GM10248 (cell line): ENCODE measurements around the gene RNF167.

Experiments used
- CTCF ChIA-PET: fragments of 300-600 bp; sonication (Branson Sonifier 250); formaldehyde crosslinking; extraction: SDS; loops from one replicate; lab custom pipeline; 2021; ENCODE audit warnings: antibody characterized with exemption; lab: Yijun Ruan, JAX
- POLR2A ChIA-PET: fragments of 350-650 bp; sonication (Branson Sonifier 250); formaldehyde crosslinking; extraction: SDS; loops from one replicate; lab custom pipeline; 2020; ENCODE audit warnings: antibody characterized with exemption; lab: Yijun Ruan, JAX
- DNase-seq: peaks from one replicate; pipeline ENCODE4 v3.0.0; 2012; ENCODE audit errors: extremely low spot score
- CTCF ChIP-seq: IDR thresholded peaks from 2 replicates; pipeline ENCODE4 v1.5.1; 2012; ENCODE audit warnings: mild to moderate bottlenecking, low read depth; ENCODE audit errors: extremely low read depth, missing control alignments, control extremely low read depth

The RNF167 gene

GRCh38 chr17:4950075-4950745, 10.1 kb downstream of the RNF167 start:
- no peak for TF ChIP-seq CTCF
- POLR2A ChIA-PET = interaction anchor here (4.4 kb wide), 1 partner anchor 17 kb away, joined by 34 read pairs; the partner anchor contains the start of gene SPAG7
- CTCF ChIA-PET = interaction anchor here (0.9 to 3.8 kb wide), 5 partner anchors 12 to 37 kb away, joined by 3 to 12 read pairs (median 6); partner anchors contain the start of genes CAMTA2 and SPAG7
- DNase-seq = no peak

GRCh38 chr17:4950746-4951204, 10.7 kb downstream of the RNF167 start, which contains the start of gene ENO3:
Gene ENO3 (plus strand): TSS chr17:4951119. CDS start chr17:4951830, 711 bp downstream.
- no peak for DNase-seq
- ChIA-PET POLR2A (interaction anchor here (4.4 kb wide), 1 partner anchor 16 kb away, joined by 34 read pairs; the partner anchor contains the start of gene SPAG7), CTCF (interaction anchor here (2.0 to 3.8 kb wide), 4 partner anchors 11 to 112 kb away, joined by 5 to 12 read pairs (median 12); partner anchors contain the start of gene CAMTA2)
- TF ChIP-seq CTCF = no peak

- TF ChIP-seq CTCF = no peak
- ChIA-PET POLR2A (interaction anchor here (0.9 to 4.4 kb wide), 3 partner anchors 11 to 19 kb away, joined by 3 to 34 read pairs (median 4); partner anchors contain the start of genes RNF167, SLC25A11 and SPAG7), CTCF (interaction anchor here (0.9 to 3.8 kb wide), 7 partner anchors 11 to 111 kb away, joined by 3 to 13 read pairs (median 11); partner anchors contain the start of genes CAMTA2 and SPAG7)
- DNase-seq = no peak
Measured at GRCh38 chr17:4951486-4951885, 11.4 kb downstream of the RNF167 start.

- TF ChIP-seq CTCF = no peak
- ChIA-PET CTCF (interaction anchor here (1.0 to 3.8 kb wide), 7 partner anchors 9 to 109 kb away, joined by 3 to 13 read pairs (median 11); partner anchors contain the start of genes CAMTA2 and SPAG7), POLR2A (interaction anchor here (0.6 to 1.4 kb wide), 3 partner anchors 14 to 418 kb away, joined by 4 to 8 read pairs (median 6); partner anchors contain the start of genes RNF167, SLC25A11 and SPAG7)
- no peak for DNase-seq
Measured at GRCh38 chr17:4953451-4953961, 13.4 kb downstream of the RNF167 start.

GRCh38 chr17:4955091-4955490, 15.0 kb downstream of the RNF167 start:
- POLR2A ChIA-PET = interaction anchor here (0.6 to 1.9 kb wide), 3 partner anchors 12 to 256 kb away, joined by 3 to 9 read pairs (median 4); partner anchors contain the start of gene SPAG7
- TF ChIP-seq CTCF = no peak
- DNase-seq = no peak
- CTCF ChIA-PET = interaction anchor here (0.6 to 3.5 kb wide), 7 partner anchors 10 to 90 kb away, joined by 3 to 23 read pairs (median 4); partner anchors contain the start of gene SPAG7

DNA sequence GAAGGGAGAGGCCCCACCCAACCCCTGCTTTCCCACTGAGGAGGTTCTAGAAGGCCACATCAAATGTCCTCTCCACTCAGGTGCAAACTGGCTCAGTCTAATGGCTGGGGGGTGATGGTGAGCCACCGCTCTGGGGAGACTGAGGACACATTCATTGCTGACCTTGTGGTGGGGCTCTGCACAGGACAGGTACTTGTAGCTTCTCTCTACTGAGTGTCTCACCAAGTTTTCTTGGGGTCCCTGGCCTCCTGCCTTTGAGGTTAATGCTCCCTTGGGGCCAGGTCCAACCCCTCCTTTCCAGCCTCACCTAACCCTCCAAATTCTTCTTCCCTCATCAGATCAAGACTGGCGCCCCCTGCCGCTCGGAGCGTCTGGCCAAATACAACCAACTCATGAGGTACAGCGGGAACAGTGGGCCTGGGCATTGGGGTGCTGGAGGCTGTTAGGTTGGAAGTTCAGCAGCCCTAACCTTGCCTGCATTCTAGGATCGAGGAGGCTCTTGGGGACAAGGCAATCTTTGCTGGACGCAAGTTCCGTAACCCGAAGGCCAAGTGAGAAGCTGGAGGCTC, 16.5 kb downstream of the RNF167 start:
- no peak for DNase-seq
- ChIA-PET CTCF (interaction anchor here (0.7 to 3.9 kb wide), 13 partner anchors 10 to 106 kb away, joined by 3 to 35 read pairs (median 4); partner anchors contain the start of genes CHRNE, RNF167, SLC25A11 and SPAG7), POLR2A (interaction anchor here (2.0 kb wide), 1 partner anchor 17 kb away, joined by 8 read pairs; the partner anchor contains the start of genes RNF167 and SLC25A11)
- peak; percentile 59 for TF ChIP-seq CTCF
